ENCODE data around the gene ITIH5.

Gene ITIH5

GRCh38 chr10:7513936-7514335, 152.8 kb downstream of the ITIH5 start:
- no peak for DNase-seq

DNA sequence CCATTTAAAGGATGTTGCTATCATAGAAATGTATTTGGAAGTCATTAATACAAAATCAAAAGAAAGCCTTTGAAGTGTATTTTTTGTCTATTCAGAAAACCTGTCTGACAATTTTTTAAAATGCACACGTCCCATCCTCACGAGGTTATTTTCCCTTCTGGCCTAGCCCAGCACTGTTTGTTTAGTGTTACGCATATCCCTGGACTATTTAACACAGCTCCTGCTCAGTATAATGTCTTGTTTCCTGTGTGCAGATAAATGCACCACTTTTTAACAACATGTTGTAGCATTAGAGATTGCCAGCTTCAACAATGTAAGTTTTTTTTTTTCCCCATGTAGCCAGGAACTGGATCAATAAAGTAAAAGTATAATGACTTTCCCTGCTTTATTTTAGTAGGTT, 153.3 kb downstream of the ITIH5 start:
- DNase-seq: no peak

DNA sequence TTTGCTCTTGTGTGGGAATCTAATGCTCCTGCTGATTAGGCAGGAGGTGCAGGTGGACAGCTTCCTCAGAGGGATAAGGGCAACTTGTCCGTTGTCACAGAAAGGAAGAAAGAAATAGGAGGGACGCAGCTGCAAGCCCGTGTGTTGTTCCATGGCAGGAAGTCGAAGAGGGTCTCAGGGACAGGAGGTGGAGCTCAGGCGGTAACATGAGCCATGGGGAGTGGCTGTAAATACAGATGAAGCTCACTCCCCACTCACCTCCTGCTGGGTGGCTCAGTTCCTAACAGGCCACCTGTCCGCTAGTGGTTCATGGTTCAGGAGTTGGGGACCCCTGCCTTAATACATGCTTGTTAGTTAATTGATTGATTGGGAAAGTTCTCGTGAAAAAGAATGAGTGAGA, 154.3 kb downstream of the ITIH5 start:
- DNase-seq: no peak

- DNase-seq: no peak
Observed at GRCh38 chr10:7511612-7512011, 155.2 kb downstream of the ITIH5 start.

Measured in left hindlimb (tissue), 1 donor.